ENCODE data around the gene ARHGAP15.
A peak's percentile ranks its signal among the peaks of the same experiment; 100 is the strongest.

Gene ARHGAP15

GRCh38 chr2:143603035-143603655, 473.9 kb downstream of the ARHGAP15 start:
- DNase-seq, result no peak

- no peak for DNase-seq
Measured at GRCh38 chr2:143603846-143604565, 474.8 kb downstream of the ARHGAP15 start.

GRCh38 chr2:143604566-143604959, 475.3 kb downstream of the ARHGAP15 start:
- no peak for DNase-seq

GRCh38 chr2:143607231-143608062, 478.2 kb downstream of the ARHGAP15 start:
- DNase-seq, result no peak

GRCh38 chr2:143608063-143608423, 478.8 kb downstream of the ARHGAP15 start:
- no peak for DNase-seq

GRCh38 chr2:143608758-143609157, 479.5 kb downstream of the ARHGAP15 start:
- DNase-seq, result no peak

GRCh38 chr2:143611336-143611735, 482.1 kb downstream of the ARHGAP15 start:
- no peak for DNase-seq

GRCh38 chr2:143615562-143615961, 486.3 kb downstream of the ARHGAP15 start:
- DNase-seq, result no peak

GRCh38 chr2:143616452-143616851, 487.2 kb downstream of the ARHGAP15 start:
- DNase-seq, result no peak

GRCh38 chr2:143617803-143618415, 488.7 kb downstream of the ARHGAP15 start:
- peak; percentile 35 for DNase-seq

- no peak for DNase-seq
Measured at GRCh38 chr2:143622106-143622505, 492.9 kb downstream of the ARHGAP15 start.

GRCh38 chr2:143623231-143623908, 494.2 kb downstream of the ARHGAP15 start:
- no peak for DNase-seq

- DNase-seq, result no peak
Measured at GRCh38 chr2:143623909-143624260, 494.7 kb downstream of the ARHGAP15 start.

- no peak for DNase-seq
Measured at GRCh38 chr2:143629340-143629739, 500.1 kb downstream of the ARHGAP15 start.

- DNase-seq, result peak; percentile 38
Measured at GRCh38 chr2:143632751-143633374, 503.6 kb downstream of the ARHGAP15 start.

GRCh38 chr2:143633419-143633818, 504.2 kb downstream of the ARHGAP15 start:
- no peak for DNase-seq

- DNase-seq, result no peak
Measured at GRCh38 chr2:143635302-143635701, 506.1 kb downstream of the ARHGAP15 start.

GRCh38 chr2:143635936-143636335, 506.7 kb downstream of the ARHGAP15 start:
- DNase-seq, result no peak

- no peak for DNase-seq
Measured at GRCh38 chr2:143640826-143641225, 511.6 kb downstream of the ARHGAP15 start.

GRCh38 chr2:143645921-143646645, 516.9 kb downstream of the ARHGAP15 start:
- no peak for DNase-seq

- no peak for DNase-seq
Measured at GRCh38 chr2:143649226-143649740, 520.1 kb downstream of the ARHGAP15 start.
